ENCODE measurements around the gene ZNF428.
A peak's percentile ranks its signal among the peaks of the same experiment; 100 is the strongest.

The ZNF428 gene

GRCh38 chr19:43634872-43635560 is 15.6 kb upstream of the ZNF428 start:
- no peak overlapping the region for H3K4me3 ChIP-seq (ENCODE audit: control insufficient read depth, low read depth, low read length)
- TF ChIP-seq CTCF (conservative IDR thresholded peaks at IDR 0.05; ENCODE audit: control insufficient read depth, insufficient read depth, low read depth, low read length): no peak
- DNase-seq (ENCODE audit: low read depth): peak; percentile 47

GRCh38 chr19:43634506-43634871 is 15.1 kb upstream of the ZNF428 start:
- DNase-seq (ENCODE audit: low read depth): no peak
- H3K4me3 ChIP-seq (ENCODE audit: control insufficient read depth, low read depth, low read length): no peak overlapping the region
- TF ChIP-seq CTCF (conservative IDR thresholded peaks at IDR 0.05; ENCODE audit: control insufficient read depth, insufficient read depth, low read depth, low read length): no peak

- no peak overlapping the region for H3K4me3 ChIP-seq (ENCODE audit: control insufficient read depth, low read depth, low read length)
- no peak for DNase-seq (ENCODE audit: low read depth)
Observed at GRCh38 chr19:43634068-43634467, 14.6 kb upstream of the ZNF428 start.

GRCh38 chr19:43633520-43633919 is 14.1 kb upstream of the ZNF428 start:
- H3K4me3 ChIP-seq (ENCODE audit: control insufficient read depth, low read depth, low read length): no peak overlapping the region
- no peak for TF ChIP-seq CTCF (conservative IDR thresholded peaks at IDR 0.05; ENCODE audit: control insufficient read depth, insufficient read depth, low read depth, low read length)

More at GRCh38 chr19:43634068-43634467, 14.6 kb upstream of the ZNF428 start:
- no peak for TF ChIP-seq CTCF (conservative IDR thresholded peaks at IDR 0.05; ENCODE audit: control insufficient read depth, insufficient read depth, low read depth, low read length)

DNA sequence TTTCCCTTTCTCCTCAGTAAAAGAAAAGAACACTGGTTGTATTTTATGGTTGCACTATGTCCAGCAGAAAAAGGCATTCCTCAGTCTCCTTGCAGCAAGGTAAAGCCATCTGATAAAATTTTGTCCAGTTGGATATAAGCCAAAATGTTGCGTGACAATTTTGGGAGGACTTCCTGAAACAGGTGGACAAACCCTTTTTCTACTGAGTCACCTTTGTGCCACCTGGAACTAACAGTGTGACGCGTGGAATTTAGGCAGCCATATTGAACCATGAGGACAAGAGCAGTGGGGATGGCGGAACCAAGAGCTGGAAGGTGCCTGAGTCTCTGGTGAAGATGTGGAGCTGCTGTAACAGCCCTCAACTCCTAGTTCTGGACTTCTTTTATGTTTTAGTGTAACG is 12.1 kb upstream of the ZNF428 start:
- no peak for DNase-seq (ENCODE audit: low read depth)
- no peak for TF ChIP-seq CTCF (conservative IDR thresholded peaks at IDR 0.05; ENCODE audit: control insufficient read depth, insufficient read depth, low read depth, low read length)
- H3K4me3 ChIP-seq (ENCODE audit: control insufficient read depth, low read depth, low read length): no peak overlapping the region

More at GRCh38 chr19:43633520-43633919, 14.1 kb upstream of the ZNF428 start:
- DNase-seq (ENCODE audit: low read depth): no peak

- DNase-seq (ENCODE audit: low read depth): no peak
- H3K4me3 ChIP-seq (ENCODE audit: control insufficient read depth, low read depth, low read length): no peak overlapping the region
- no peak for TF ChIP-seq CTCF (conservative IDR thresholded peaks at IDR 0.05; ENCODE audit: control insufficient read depth, insufficient read depth, low read depth, low read length)
Observed at GRCh38 chr19:43628646-43629326, 9.4 kb upstream of the ZNF428 start.
